HepG2 (cell line): ENCODE measurements around the gene ELOVL6. TPM values are rescaled to one million over a fixed set of nuclear protein-coding genes. Genes with fewer than 3 reads are reported as not detected.
A peak's percentile ranks its signal among the peaks of the same experiment; 100 is the strongest.

Source experiments
- CBX5 ChIP-seq: sonication (generic); formaldehyde crosslinking; IDR thresholded peaks from 2 replicates; pipeline ENCODE4 v1.4.0; 2020; ENCODE audit warnings: missing genetic modification reagents, borderline replicate concordance
- EHMT2 ChIP-seq: fragments of 200-600 bp; sonication (generic); IDR thresholded peaks from 2 replicates; pipeline ENCODE4 v1.7.0; 2017; ENCODE audit warnings: antibody characterized with exemption, low read depth, low read length, borderline replicate concordance
- ELF4 ChIP-seq: sonication (generic); formaldehyde crosslinking; IDR thresholded peaks from 2 replicates; pipeline ENCODE4 v1.5.0; 2020; ENCODE audit warnings: missing genetic modification reagents, mild to moderate bottlenecking, moderate library complexity, borderline replicate concordance
- GLMP ChIP-seq: sonication (generic); formaldehyde crosslinking; IDR thresholded peaks from 2 replicates; pipeline ENCODE4 v1.9.0; 2021; ENCODE audit warnings: missing genetic modification reagents, mild to moderate bottlenecking, borderline replicate concordance
- HCFC1 ChIP-seq: fragments of 150-350 bp; IDR thresholded peaks from 2 replicates; pipeline ENCODE4 v1.6.1; 2014; ENCODE audit warnings: low read depth, low read length
- HDAC2 ChIP-seq: sonication (generic); formaldehyde crosslinking; IDR thresholded peaks from 2 replicates; pipeline ENCODE4 v1.4.0; 2020; ENCODE audit warnings: missing genetic modification reagents
- HOXA7 ChIP-seq: sonication (generic); formaldehyde crosslinking; IDR thresholded peaks from 2 replicates; pipeline ENCODE4 v1.8.1; 2022; ENCODE audit warnings: mild to moderate bottlenecking, missing genetic modification reagents, moderate library complexity
- IRF1 ChIP-seq: sonication (generic); formaldehyde crosslinking; IDR thresholded peaks from 2 replicates; pipeline ENCODE4 v1.4.0; 2020; ENCODE audit warnings: low read depth, mild to moderate bottlenecking, missing genetic modification reagents
- JUNB ChIP-seq: sonication (generic); formaldehyde crosslinking; IDR thresholded peaks from 2 replicates; pipeline ENCODE4 v1.8.0; 2022; ENCODE audit warnings: missing genetic modification reagents, mild to moderate bottlenecking, borderline replicate concordance
- PHB2 ChIP-seq: fragments of 450-650 bp; IDR thresholded peaks from 2 replicates; pipeline ENCODE4 v1.6.1; 2018; ENCODE audit not compliant: partially characterized antibody
- PTBP1 ChIP-seq: fragments of 200-400 bp; formaldehyde crosslinking; IDR thresholded peaks from 2 replicates; pipeline ENCODE4 v1.6.1; 2018; ENCODE audit warnings: low read length, low read depth; ENCODE audit not compliant: poor library complexity, severe bottlenecking
- SIN3B ChIP-seq: fragments of 150-350 bp; IDR thresholded peaks from 2 replicates; pipeline ENCODE4 v1.6.1; 2014; ENCODE audit warnings: low read length
- USF2 ChIP-seq, 2 experiments: sonication (generic) in 1 of 2; formaldehyde crosslinking in 1 of 2; IDR thresholded peaks; 2 replicates each; pipeline versions ENCODE4 v1.5.1 to v1.6.1; 2011 to 2020; ENCODE audit warnings: borderline replicate concordance in 1 of 2, low read depth in 1 of 2, low read length in 1 of 2, mild to moderate bottlenecking in 1 of 2, missing genetic modification reagents in 1 of 2, moderate library complexity in 1 of 2
- ZBTB14 ChIP-seq: sonication (generic); formaldehyde crosslinking; IDR thresholded peaks from 2 replicates; pipeline ENCODE4 v1.4.0; 2020; ENCODE audit warnings: missing genetic modification reagents
- ZBTB37 ChIP-seq: sonication (generic); formaldehyde crosslinking; IDR thresholded peaks from 2 replicates; pipeline ENCODE4 v1.4.0; 2020; ENCODE audit warnings: mild to moderate bottlenecking, missing genetic modification reagents
- ZNF446 ChIP-seq: sonication (generic); formaldehyde crosslinking; IDR thresholded peaks from 2 replicates; pipeline ENCODE4 v1.5.0; 2020; ENCODE audit warnings: mild to moderate bottlenecking, missing genetic modification reagents
- ZNF597 ChIP-seq: sonication (generic); formaldehyde crosslinking; IDR thresholded peaks from 2 replicates; pipeline ENCODE4 v1.5.0; 2020; ENCODE audit warnings: missing genetic modification reagents
- ZNF660 ChIP-seq: sonication (generic); formaldehyde crosslinking; IDR thresholded peaks from 2 replicates; pipeline ENCODE4 v1.5.1; 2020; ENCODE audit warnings: mild to moderate bottlenecking, low read depth, missing genetic modification reagents, borderline replicate concordance
- ZNF841 ChIP-seq: sonication (generic); formaldehyde crosslinking; IDR thresholded peaks from 2 replicates; pipeline ENCODE4 v1.8.1; 2023; ENCODE audit warnings: missing genetic modification reagents, borderline replicate concordance
- polyA plus RNA-seq, 8 experiments: library from polyadenylated mRNA; depleted of rRNA in 3 of 8; stranded (reverse) in 7 of 8; unstranded in 1 of 8; fragments of >200 nt; fragmentation: Illumina TruSeq in 4 of 8; extraction: Trizol in 4 of 8; gene quantifications; 2 replicates each; pipeline versions ENCODE4 v1.2.1 to v1.2.3, GENCODE V29; 2011 to 2016; ENCODE audit warnings: low read depth in 4 of 8, missing spikeins in 1 of 8, mixed read lengths in 1 of 8; ENCODE audit not compliant: insufficient read depth in 1 of 8
- total RNA-seq, 5 experiments: library from RNA; depleted of rRNA; stranded (reverse); fragments of >200 nt; fragmentation: Illumina TruSeq; extraction: Trizol; gene quantifications; 2 replicates each; pipeline ENCODE4 v1.2.3, GENCODE V29; 2016; ENCODE audit warnings: low read depth in 1 of 5

ELOVL6 gene
- total and polyA plus RNA-seq, 2 of the 13 experiments (the other 11 are each of a cell fraction or from before 2014, with no cell fraction given), result 14.1 to 23.2 TPM

- TF ChIP-seq ZBTB37 (CRISPR knock-in tag) (no peak), HOXA7 (0 out of 2 replicates have a peak, but pooled peaks have one; percentile 67), PTBP1 (no peak), HDAC2 (CRISPR knock-in tag) (peak; percentile 81), PHB2 (no peak), ZNF660 (no peak), GLMP (CRISPR knock-in tag) (no peak), ZNF446 (CRISPR knock-in tag) (0 out of 2 replicates have a peak, but pooled peaks have one; percentile 40), SIN3B (no peak), ZNF841 (no peak), EHMT2 (no peak), JUNB (CRISPR knock-in tag) (0 out of 2 replicates have a peak, but pooled peaks have one; percentile 30), USF2 (IDR thresholded peaks at IDR 0.05; ENCODE audit: low read depth, low read length) (no peak), USF2 (CRISPR knock-in tag; IDR thresholded peaks at IDR 0.05; ENCODE audit: borderline replicate concordance) (no peak), IRF1 (CRISPR knock-in tag) (0 out of 2 replicates have a peak, but pooled peaks have one; percentile 76), CBX5 (peak; percentile 62; the same call in 1 of the 2 replicates), ELF4 (CRISPR knock-in tag) (no peak), HCFC1 (0 out of 2 replicates have a peak, but pooled peaks have one; percentile 4), ZBTB14 (CRISPR knock-in tag) (peak; percentile 70), ZNF597 (CRISPR knock-in tag) (no peak)
Observed at GRCh38 chr4:110198435-110199416, at the start of gene ELOVL6 (continued).
